ENCODE measurements around the gene ADH1B.

- TF ChIP-seq CTCF (conservative IDR thresholded peaks at IDR 0.05) (no peak), ZFX (IDR thresholded peaks at IDR 0.05) (no peak)
These were observed 41.6 kb upstream of the ADH1B start for GRCh38 chr4:99362768-99363167.

All from C4-2B (cell line).